Measurements from ENCODE around the gene CCNJL.
"Not testable (repeated sequence)": the region's sequence is repeated elsewhere in the genome, so short reads cannot be mapped to it uniquely, and the experiment has no call there.

The CCNJL gene

DNA sequence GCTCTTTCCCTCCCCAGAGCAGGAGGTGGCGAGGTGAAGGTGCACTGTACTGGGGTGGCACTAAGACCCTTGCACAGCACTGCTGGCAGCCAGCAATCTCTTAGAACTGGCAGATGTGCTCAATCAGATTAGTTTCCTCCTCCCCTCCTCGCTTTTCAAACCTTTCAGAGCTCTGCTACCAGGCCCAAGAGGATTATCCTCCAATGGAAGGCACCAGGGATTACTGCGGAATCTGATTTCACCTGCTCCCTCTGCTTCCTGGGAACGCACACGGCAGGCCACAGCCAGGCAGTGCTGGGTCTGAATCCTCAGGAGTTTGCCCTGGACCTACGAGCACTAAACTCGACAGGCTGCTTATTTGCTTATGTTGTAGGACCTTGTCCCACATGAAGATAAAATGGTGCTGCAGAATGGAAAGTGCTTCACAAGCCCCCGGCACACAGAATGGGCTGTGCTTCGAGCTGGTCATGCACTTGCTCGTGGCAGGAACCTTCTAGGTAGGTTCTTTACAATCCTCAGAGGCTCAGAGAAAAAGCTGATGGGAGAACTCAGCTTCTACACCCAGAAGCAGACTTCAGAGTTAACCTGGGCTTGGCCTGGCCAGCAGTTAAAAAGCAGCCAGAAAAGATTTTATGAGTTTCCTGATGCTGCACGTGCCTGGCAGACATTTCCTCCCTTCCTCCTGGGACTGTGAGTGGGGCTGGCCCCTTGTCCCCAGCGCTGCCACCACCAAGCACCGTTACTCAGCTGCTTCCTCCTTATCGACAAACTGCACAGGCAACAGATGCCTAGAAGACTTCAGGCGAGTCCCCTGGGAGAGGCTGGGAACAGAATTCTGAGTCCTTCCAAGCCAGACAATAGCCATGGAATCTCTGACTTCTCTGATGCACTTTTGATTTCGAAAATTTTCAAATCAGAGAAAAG is 50.0 kb downstream of the CCNJL start:
- DNase-seq (ENCODE audit: low read depth in 2 of 2), result no peak

- DNase-seq (ENCODE audit: low read depth in 2 of 2), result peak; percentile 4 to 10
These were observed 51.2 kb downstream of the CCNJL start for GRCh38 chr5:160260881-160261815.

- DNase-seq (ENCODE audit: low read depth in 2 of 2), result no peak
These were observed 52.2 kb downstream of the CCNJL start for GRCh38 chr5:160260006-160260775.

DNA sequence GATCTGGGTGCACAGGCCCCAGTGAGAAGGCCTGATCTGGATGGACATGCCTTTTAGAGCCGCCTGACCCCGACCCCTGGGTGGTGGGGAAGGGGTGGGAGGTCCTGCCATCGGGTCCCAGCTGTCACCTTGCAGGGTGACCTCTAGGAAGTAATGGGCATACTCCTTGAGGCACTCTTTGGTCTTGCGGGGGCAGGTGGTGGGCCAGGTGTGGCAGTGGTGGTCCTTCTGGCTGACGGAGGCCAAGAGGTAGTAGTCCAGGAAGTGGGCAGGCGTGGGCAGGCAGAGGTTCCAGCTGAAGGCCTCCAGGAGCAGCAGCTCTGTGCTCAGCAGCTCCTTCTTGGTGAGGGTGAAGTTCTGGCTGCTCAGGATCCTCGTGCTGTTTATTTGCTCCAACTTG is 53.0 kb downstream of the CCNJL start:
- no peak for DNase-seq (ENCODE audit: low read depth in 2 of 2)

DNA sequence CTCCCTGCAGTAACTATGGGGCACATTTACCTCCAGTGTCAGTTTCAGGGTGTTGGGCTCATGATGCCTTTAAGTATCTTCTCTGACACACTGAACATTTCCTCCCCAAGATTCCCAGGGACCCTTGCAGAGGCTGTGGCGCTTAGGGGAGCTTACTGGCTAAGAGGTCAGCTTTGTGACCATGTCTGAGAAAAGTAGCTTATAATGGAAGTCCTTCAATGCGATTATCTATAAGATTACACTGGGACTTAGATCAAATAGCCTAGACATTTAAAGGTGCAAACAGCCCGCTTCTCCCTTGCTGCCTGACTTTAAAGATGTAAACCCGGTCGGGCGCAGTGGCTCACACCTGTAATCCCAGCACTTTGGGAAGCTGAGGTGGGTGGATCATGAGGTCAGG is 57.7 kb downstream of the CCNJL start:
- DNase-seq (ENCODE audit: low read depth in 2 of 2), result no peak

- no peak for DNase-seq (ENCODE audit: low read depth in 2 of 2)
These were observed 58.9 kb downstream of the CCNJL start for GRCh38 chr5:160253441-160253840.

GRCh38 chr5:160252916-160253315 is 59.4 kb downstream of the CCNJL start:
- no peak for DNase-seq (ENCODE audit: low read depth in 2 of 2)

DNA sequence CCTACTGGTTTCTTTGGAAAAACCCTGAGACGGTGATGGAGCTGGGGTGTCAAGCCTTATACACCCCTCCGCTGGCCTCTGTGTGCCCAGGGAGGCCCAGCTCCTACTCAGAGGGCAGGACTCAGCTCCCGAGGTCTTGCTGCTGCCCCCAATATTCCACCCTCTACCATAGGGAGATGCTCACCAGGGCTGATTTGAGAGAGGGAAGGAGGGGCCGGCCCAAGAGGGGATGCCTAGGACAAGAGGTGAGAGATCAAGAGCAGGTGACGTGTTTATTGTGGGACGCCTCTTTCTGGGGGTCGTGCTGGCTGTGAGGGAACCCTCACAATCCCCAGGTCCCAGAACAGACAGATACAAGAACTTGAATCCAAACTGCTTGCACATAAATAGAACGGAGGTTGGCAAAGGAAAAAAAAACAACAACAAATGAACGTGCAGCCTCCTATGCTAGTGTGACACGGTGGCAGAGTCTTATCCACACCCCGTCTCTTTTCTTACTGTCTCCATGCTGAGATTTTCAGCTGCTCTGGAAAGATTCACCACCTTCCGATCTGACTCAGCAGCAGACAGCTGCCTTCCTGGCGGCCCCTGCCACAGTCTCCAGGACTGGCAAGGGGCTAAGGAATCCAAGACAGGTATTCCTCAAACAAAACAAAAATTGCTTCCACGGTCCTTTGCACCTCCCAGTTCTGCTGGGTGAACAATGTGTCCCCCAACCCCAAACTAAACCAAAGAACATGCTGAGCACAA is 60.8 kb downstream of the CCNJL start:
- DNase-seq (ENCODE audit: low read depth in 2 of 2), result no peak

DNA sequence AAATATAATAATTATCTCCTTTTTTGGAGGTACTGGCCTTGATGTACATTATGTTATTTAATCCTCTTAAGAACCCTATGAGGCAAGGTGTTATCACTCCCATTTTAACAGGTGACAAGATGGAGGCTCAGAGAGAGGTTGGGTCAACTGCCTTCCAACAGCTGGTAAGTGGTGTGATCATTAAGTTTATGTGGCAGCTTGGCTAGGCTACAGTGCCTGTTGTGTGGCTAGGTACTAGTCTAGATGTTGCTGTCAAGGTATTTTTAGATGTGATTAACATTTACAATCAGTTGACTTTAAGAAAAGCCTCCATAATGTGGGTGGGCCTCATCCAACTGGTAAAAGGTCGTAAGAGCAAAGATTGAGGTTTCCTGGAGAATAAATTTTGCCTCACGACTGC is 61.5 kb downstream of the CCNJL start:
- DNase-seq (ENCODE audit: low read depth in 2 of 2), result no peak

DNA sequence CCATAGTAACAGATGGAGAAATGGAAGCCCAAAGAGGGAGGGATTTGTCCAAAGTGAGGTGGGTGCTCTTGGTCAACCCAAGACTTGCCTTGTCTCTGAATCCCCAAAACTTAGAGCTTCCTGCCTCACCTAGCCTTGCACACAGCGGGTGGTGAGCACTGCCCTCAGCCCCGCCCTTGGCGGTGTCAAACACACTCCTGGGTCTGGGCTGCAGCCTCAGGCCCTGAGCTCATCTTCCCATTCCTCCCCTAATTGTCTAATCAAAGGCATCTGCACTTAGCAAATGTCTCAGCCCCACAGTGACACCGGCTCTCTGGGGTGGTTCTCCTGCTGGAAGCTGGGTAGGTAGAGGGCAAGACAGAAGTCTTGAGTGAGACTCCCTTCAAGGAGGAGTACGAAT is 62.1 kb downstream of the CCNJL start:
- DNase-seq (ENCODE audit: low read depth in 2 of 2), result no peak

GRCh38 chr5:160249570-160249969 is 62.8 kb downstream of the CCNJL start:
- DNase-seq (ENCODE audit: low read depth in 2 of 2), result not testable (repeated sequence)

DNA sequence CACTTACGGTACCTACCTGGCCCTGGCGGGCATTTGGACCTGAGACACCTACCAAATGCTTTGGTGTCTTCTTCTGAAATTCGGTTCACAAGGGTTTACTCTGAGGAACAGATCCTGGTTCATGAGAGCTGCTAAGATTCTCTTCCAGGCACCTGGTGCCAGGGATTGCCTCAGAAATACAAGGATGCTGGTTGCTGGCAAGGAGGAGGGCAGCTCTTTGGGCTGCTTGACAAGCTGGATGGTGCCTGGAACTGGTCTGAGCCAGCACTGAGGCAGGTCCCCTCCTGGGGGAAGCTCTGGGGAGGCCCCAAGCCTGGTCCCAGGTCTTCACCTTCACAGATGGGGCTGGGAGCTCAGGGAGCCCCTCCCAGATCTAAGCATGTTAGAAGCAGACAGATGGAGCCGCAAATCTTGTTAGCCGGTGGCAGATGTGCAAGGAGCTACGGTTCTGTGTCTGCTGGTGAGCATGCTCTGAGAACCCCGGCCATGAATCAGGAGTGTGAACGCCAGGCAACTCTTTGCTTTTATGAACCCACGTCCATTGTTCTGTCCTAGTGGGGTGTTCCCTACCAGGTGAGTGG is 66.8 kb downstream of the CCNJL start:
- DNase-seq (ENCODE audit: low read depth in 2 of 2), result no peak

- no peak for DNase-seq (ENCODE audit: low read depth in 2 of 2)
These were observed 70.2 kb downstream of the CCNJL start for GRCh38 chr5:160242145-160242544.

DNA sequence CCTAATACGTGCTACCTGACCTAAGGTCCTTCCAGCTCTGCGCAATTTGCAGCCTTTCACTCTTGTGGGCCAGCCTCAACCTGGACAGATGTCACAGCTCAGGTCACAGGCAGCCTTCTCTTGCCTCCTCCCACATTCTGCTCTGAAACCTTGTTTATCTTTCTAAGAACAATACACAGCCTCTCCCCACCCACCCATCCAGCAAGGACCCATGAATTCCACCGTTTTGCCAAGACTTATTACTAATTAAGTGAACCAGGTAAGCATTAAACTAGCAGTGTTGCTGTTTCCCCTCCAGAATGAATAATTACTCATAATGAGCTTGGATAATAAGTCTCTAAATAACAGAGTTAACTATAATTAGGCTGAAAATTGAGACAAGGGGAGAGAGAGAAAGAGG is 72.0 kb downstream of the CCNJL start:
- DNase-seq (ENCODE audit: low read depth in 2 of 2), result no peak

DNA sequence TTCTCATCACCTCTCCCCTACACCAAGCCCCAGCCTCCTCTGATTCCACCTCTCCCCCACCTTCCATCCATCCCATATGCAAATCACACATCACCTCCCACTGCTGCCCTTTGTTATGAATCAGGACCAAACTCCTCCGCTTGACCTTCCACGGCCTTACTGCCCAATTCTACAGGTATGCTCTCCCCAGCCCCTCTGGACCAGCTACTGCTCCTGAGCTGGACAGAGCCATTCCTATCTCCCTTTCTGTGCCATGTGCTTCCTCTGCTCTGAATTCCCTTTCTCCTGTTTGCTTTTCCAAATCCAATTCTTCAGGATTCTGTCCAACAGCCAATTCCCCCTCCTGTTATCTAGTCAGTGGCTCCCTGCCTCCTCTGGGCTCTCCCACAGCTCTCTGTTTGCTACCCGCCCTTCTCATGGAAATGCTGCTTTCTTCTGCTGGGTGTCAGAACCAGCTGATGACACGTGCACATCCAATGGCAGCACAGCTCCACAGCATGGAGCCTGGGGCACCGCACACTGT is 74.7 kb downstream of the CCNJL start:
- DNase-seq (ENCODE audit: low read depth in 2 of 2), result no peak

DNA sequence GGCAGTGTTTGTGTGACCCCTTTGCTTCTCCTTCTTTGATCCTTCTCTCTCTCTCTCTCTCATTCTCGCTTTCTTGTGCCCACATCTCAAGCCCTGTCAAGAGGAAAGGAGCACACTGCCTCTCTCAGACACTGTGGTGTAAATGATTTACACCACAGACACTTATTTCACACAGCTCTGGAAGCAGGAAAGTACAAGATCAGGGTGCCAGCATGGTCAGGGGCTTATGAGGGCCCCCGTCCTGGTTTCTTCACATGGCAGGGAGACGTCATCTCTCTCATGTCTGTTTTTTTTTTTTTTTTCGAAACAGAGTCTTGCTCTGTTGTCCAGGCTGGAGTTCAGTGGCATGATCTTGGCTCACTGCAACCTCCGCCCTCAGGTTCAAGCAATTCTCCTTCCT is 76.6 kb downstream of the CCNJL start:
- no peak for DNase-seq (ENCODE audit: low read depth in 2 of 2)

DNA sequence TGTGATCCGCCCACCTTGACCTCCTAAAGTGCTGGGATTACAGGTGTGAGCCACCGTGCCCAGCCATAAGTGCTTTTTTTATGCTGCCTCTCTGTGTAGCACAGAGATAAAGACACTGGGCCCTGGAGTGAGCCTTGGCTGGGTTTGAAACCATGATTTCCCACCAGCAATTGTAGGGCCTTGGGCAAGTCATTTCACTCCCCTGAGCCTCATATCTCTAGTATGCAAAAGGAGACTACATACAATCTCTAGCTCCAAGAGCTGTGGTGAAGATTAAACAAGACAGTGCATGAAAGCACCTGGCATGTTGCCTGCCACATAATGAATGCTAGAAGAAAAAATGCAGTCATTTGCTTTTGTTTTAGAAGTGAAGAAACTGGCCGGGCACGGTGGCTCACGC is 79.1 kb downstream of the CCNJL start:
- DNase-seq (ENCODE audit: low read depth in 2 of 2), result no peak

GRCh38 chr5:160231783-160232342 is 80.5 kb downstream of the CCNJL start:
- no peak for DNase-seq (ENCODE audit: low read depth in 2 of 2)

DNA sequence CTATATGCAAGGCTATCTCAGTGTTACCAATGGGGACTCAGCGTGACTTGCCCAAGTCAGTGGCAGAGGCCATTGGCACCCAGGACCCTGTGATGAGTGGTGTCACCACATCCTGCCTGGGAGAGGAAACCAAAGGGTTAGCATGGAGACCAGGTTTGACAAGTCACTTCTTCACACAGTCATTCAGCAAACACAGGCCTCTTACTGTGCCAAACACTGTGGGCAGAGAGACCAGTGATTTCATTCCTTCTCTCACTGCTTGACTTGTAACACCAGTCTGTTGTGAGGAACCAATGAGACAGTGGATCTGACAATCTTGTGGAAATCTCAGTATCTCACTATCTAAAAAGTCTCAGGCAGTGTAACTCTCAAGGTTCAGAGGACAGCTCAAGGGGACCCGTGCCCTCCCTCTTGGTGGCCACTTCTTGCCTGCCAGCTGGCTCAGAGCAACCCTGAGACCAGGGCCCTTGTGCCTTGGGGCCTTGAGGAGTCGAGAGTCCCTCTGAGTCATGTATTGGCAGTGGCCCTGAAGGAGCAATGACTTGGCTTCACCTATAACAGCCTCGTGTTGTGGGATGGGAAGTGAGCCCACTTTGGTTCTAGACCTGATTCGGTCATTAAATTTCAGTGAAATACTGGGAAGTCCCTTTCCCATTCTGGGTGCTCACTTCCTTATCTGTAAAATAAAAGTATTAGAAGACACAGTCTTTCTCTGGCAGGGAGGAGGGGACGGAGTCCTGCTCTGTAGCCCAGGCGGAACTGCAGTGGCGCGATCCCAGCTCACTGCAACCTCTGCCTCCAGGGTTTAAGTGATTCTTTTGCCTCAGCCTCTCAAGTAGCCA is 81.5 kb downstream of the CCNJL start:
- DNase-seq (ENCODE audit: low read depth in 2 of 2), result peak in 1 of 2 experiments; percentile 0
